ENCODE data around the gene LRRC26.

LRRC26 gene

GRCh38 chr9:137198902-137199283, 29.0 kb upstream of the LRRC26 start:
- DNase-seq: no peak

DNA sequence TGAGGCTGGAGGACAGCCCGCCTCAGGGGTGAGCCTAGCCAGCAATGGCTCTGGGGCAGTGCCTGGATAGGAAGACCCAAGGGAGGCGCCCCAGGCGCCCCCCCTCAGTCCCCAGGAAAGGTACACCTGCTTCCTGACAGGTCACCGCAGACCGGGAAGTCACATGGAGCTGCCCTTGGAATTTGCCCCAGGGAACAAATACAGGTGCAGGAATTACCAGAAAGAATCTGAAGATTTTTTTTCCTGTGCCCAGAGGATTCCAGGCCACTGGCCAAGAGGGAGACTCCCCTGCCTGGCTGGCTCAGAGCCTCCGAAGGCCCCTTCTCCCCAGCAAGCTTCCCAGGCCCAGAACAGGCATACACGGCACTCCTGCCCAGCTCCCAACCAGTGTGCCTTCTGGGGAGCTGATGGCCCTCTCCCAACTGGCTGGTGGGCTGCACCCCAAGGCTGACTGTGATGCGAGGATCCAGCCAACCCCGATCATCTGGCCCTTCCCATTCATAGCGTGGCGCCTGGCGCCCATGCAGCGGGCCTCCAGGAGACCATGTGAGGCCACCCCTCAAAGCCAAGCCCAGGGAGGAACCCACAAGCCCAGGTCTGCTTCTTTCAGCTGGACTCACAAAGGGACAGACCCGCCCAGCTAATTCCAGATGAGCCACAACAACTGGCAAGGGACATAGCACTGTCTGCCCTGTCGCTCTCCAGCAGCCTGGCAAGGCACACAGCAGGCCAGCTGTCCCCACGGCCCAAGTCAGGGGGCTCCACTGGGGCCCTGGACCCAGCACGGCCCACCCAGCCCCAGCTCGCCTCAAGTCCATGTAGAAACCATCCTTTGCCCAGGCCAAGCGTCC, 28.4 kb upstream of the LRRC26 start:
- no peak for DNase-seq

- DNase-seq: no peak
Observed at GRCh38 chr9:137195525-137196220, 25.8 kb upstream of the LRRC26 start.

- DNase-seq: no peak
Observed at GRCh38 chr9:137194909-137195308, 25.1 kb upstream of the LRRC26 start.

GRCh38 chr9:137194388-137194787, 24.5 kb upstream of the LRRC26 start:
- no peak for DNase-seq

DNA sequence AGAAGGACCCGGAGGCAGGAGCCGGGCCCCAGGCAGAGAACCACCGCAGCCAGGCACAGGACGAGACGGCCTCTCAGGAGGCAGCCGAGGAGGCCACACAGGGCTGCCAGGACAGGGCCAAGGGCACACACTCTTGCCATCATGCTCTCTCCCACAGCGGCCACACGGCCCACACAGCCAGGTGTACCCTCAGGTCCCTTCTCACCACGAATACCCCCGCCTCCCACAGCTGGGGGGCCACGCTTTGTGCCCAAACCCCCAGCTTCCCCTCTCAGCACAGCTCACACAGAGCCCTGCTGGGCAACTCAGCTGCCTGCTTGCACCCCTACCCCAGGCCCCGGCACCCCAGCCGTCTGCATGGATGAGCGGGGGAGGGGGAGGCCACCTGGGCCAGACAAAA, 23.9 kb upstream of the LRRC26 start:
- no peak for DNase-seq

GRCh38 chr9:137192859-137193258, 23.0 kb upstream of the LRRC26 start:
- DNase-seq: no peak

- DNase-seq: no peak
Observed at GRCh38 chr9:137192448-137192780, 22.6 kb upstream of the LRRC26 start.

DNA sequence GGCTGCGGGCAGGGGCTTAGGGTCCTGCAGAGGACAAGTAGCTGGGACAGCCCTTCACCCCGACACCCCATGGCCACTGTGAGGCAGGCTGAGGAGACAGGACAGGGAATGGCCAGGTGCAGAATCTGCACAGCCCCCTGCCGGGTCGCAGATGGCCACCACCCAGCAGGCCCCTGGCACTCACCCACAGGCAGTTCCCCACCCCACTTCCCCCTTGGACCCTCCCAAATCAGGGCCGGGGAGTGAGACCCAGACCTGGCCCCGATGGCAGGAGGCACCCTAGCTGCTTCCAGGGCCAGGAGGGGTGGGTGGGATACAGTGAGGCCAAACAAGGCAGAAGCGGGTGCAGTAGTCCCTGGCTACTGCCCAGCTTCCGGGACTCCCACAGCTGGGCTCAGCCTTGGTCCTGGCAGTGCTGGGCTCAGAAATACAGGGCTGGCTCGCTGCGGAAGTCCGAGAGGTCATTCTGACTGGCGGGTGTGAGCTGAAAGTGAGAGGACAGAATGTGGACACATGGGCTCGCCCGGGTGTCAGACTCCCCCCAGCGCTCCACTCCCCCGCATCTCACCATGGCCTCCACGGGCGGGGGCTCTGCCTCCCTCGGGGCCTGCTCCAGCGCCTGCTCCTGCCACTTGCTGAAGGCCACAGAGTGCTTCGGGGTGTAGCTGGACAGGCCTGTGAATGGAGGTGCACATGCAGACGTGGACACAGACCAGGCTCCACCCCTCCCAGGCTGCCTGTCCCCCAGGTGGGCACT, 22.0 kb upstream of the LRRC26 start:
- DNase-seq: no peak

DNA sequence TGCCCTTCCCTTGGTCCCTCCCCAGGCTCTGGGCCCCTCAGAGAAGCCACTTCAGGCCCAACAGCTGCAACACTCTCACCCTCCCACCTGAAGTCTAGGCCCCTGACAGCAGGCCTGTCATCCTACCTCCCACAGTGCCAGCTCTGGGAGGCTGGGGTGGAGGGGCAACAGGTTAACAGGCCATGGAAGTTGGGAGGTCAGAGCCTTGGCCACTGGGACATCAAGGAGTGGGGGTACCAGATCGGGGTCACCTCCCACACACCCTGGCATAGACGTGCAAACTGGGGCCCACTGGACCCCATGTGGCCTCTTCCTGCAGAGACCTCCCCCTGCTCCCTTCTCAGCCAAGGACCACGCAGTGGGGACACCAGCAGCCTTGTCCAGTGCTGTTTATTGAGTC, 21.4 kb upstream of the LRRC26 start:
- DNase-seq: no peak

GRCh38 chr9:137190315-137190856, 20.5 kb upstream of the LRRC26 start:
- no peak for DNase-seq

DNA sequence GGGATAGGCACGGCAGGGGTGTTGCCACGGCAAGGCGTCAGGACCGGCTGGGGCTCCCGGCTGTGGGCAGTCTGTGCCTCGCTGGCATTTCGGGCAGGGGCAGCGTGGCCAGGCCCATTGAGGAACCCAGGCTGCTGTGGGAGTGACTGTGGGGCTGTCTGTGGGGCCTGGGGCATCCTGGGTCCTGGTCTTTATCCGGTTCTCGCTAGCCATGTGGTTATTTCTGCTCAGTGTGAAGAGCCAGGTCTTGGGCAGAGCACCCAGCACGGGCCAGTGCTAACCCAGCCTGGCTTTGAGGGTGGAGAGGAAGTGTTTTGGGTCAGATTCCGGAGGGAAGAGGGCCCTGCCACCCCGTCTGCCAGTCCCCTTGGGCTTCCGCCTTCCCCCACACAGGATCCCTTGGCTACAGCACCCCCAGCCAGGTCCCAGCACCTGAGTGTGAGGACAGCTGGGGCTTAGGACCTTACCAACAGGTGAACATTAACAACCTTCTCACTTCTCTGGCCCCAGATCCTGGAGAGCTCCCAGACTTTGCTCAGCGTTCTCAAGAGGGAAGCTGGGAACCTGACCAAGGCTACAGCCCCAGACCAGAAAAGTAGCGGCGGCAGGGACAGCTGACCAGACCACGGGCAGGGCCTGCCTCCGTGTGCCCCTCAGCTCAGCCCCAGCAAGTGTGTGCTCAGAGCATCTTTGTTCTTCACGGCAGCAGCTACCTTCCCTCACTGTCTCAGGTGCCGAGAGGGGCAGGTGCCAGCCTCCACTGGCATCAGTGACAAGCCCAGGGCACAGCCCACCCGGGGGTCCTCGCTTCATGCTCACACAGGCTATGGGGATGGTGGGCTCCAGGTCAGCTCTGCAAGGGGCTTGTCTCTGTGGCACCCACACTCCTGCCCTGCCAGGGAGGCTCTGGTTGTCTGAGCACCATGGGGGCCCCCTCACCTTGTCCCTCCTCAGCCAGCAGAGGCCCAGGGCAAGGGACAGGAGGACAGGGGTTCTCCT, 19.7 kb upstream of the LRRC26 start:
- no peak for DNase-seq

GRCh38 chr9:137188490-137189296, 18.8 kb upstream of the LRRC26 start, which contains the start of the genes ANAPC2 and SSNA1:
ANAPC2 (minus strand) TSS chr9:137188560; CDS start chr9:137188532, 28 bp downstream.
SSNA1 (plus strand) TSS chr9:137188676; CDS start chr9:137188727, 51 bp downstream.
- DNase-seq: peak; percentile 80

GRCh38 chr9:137188086-137188489, 18.2 kb upstream of the LRRC26 start:
- DNase-seq: no peak

DNA sequence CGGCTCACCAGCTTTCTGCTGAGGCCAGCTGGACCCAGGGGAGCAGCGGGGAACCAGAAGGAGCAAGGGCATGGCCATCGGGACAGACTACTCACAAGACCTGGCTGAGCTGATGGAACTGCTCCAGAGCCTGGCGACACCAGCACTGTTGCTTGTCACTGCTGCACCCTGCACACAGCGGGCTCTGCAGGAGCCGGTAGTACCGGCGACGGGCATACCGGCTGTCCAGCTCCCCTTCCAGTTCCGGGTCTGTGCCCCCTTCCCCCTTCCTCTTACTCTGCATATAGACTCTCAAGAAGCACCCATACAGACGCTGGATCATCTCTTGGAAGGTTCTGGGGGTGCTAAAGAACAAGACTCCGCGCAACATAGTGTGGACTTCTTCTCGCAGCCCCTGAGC, 17.5 kb upstream of the LRRC26 start:
- DNase-seq: no peak

DNA sequence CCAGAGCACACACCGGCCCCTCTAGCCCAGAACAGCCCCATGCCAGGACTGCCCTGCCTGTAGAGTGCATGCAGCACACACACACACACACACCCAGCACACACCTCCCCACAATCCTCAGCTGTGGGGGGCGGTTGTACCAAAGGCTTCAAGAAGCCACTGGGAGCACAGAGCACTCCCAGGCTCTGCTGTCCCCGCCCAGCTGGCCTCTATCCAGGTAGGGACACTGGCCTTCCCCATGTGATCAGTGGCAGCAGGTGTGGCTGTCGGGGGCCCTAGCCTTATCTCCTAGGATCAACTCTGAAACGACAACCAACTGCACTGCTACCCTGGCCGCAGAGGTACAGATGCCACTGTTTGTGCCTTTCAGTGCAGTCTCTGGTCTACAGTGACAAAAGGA, 16.5 kb upstream of the LRRC26 start:
- no peak for DNase-seq

- no peak for DNase-seq
Observed at GRCh38 chr9:137185921-137186320, 16.1 kb upstream of the LRRC26 start.

DNA sequence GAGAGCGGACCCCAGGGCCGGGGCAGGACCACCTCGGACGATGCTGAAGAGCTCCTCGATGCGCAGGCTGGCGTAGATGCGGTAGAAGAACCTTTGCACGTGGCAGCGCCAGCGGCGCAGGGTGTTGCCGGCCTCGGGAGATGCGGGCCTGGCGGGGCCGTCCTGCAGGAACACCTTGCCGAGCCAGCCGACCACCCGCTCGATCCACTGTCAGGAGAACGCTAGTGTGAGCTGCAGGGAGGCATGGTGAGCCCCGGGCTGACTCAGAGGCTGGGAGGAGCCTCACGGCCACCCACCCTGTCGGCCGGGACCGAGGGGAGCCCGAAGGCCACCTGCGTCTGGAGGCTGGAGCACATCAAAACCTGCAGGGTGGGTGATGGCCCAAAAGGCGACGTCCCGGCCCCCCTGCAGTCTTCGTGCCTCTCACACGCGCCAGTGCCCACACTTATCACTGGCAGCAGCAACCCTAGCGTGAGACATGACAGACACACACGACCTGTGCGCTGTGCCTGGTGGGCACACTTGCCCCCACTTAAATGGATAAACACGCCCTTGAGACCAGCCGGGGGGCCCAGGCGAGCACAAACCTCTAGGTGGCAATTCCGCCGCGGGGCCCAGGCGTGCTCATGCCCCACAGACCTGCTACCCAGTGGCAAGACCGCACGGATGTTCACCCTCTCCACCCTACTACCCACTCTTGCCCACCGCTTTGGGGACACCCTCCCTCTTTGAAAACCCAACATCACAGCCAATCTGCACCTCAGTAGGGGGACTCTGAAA, 15.2 kb upstream of the LRRC26 start:
- DNase-seq: no peak

DNA sequence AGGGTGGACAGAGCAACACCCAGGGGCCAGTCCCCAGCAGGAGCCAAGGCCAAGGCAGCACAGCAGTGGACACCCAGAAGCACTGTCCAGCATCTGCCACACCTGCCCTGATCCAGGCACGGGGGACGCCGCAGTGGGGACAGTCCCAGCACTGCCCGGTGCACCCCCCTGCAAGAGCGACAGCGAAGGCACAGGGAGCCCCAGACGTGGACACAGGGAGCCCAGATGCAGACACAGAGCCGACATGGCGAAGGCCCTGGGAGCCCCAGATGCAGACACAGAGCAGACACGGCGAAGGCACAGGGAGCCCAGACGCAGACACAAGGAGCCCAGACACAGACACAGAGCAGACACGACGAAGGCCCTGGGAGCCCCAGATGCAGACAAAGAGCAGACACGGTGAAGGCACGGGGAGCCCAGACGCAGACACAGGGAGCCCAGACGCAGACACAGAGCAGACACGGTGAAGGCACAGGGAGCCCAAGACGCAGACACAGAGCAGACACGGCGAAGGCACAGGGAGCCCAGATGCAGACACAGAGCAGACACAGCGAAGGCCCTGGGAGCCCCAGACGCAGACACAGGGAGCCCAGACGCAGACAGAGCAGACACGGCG, 14.2 kb upstream of the LRRC26 start:
- DNase-seq: no peak

DNA sequence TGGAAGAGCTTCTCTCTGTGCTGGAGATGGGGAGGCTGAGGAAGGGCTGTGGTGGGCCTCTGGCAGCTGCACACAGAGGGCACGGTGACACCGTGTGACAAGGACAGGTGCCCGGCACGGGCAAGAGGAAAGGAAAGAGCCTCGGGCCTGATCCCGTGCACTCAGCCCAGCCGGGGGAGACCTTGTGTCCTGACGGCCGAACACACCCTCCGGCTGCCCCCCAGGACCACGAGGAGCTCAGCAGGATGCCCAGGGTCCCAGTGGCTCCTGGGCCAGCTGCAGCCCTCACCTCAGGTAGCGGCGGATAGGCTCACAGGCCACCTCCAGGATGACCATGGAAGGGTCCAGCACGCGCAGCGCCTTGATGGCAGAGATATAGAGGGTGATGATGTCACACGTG, 13.0 kb upstream of the LRRC26 start:
- DNase-seq: no peak

Data from NK-92 treated with Interleukin-12 subunit alpha and Interleukin-12 subunit beta, amount 100 ng/mL, for 24 hours (cell line).